ENCODE data around the gene F2R.

DNA sequence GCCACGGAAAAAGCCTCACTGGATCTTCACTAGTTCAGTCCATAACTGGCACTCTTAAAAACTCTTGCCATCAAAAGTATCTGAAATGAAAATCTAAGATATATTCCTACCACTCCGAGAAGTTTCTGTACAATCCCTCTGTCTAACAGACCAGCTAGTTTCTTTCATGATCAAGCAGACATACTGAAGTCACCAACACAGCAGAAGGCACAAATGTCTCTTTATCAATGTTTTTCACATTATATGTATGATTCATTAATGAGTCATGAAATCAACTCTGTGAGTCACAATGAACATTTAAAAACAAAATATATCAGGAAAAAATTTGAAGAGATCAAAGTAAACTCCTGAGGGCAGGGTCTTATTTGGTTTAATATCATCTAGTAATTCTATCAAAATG is 50.8 kb downstream of the F2R start:
- TF ChIP-seq, protein P1, sequence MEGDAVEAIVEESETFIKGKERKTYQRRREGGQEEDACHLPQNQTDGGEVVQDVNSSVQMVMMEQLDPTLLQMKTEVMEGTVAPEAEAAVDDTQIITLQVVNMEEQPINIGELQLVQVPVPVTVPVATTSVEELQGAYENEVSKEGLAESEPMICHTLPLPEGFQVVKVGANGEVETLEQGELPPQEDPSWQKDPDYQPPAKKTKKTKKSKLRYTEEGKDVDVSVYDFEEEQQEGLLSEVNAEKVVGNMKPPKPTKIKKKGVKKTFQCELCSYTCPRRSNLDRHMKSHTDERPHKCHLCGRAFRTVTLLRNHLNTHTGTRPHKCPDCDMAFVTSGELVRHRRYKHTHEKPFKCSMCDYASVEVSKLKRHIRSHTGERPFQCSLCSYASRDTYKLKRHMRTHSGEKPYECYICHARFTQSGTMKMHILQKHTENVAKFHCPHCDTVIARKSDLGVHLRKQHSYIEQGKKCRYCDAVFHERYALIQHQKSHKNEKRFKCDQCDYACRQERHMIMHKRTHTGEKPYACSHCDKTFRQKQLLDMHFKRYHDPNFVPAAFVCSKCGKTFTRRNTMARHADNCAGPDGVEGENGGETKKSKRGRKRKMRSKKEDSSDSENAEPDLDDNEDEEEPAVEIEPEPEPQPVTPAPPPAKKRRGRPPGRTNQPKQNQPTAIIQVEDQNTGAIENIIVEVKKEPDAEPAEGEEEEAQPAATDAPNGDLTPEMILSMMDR (IDR thresholded peaks at IDR 0.05): no peak
- TF ChIP-seq POLR2A (IDR thresholded peaks at IDR 0.05): no peak
